Hematopoietic multipotent progenitor cell treated with erythropoietin and hydrocortisone succinate and interleukin-3 and kit ligand, for 15 days (in vitro differentiated cells): ENCODE measurements around the gene NTNG1.
"Not testable (repeated sequence)": the region's sequence is repeated elsewhere in the genome, so short reads cannot be mapped to it uniquely, and the experiment has no call there.

Experiments
- DNase-seq: peaks from one replicate; pipeline ENCODE4 v3.0.0-alpha.2; 2015; ENCODE audit warnings: low spot score

NTNG1 gene

GRCh38 chr1:107140703-107141490 is at the start of gene NTNG1:
Gene NTNG1, plus strand, starts transcription at chr1:107141039.
- no peak for DNase-seq

- no peak for DNase-seq
Observed at GRCh38 chr1:107091418-107091817, 49.4 kb upstream of the NTNG1 start.

- not testable (repeated sequence) for DNase-seq
Observed at GRCh38 chr1:107093395-107093794, 47.4 kb upstream of the NTNG1 start.

- DNase-seq = no peak
Observed at GRCh38 chr1:107095647-107096046, 45.2 kb upstream of the NTNG1 start.

- no peak for DNase-seq
Observed at GRCh38 chr1:107096690-107097089, 44.1 kb upstream of the NTNG1 start.

- DNase-seq = no peak
Observed at GRCh38 chr1:107098961-107099360, 41.9 kb upstream of the NTNG1 start.

GRCh38 chr1:107100331-107100984 is 40.4 kb upstream of the NTNG1 start:
- DNase-seq = no peak

- DNase-seq = no peak
Observed at GRCh38 chr1:107105914-107106313, 34.9 kb upstream of the NTNG1 start.

- DNase-seq = no peak
Observed at GRCh38 chr1:107110326-107110725, 30.5 kb upstream of the NTNG1 start.

GRCh38 chr1:107116306-107116790 is 24.5 kb upstream of the NTNG1 start:
- no peak for DNase-seq

- DNase-seq = no peak
Observed at GRCh38 chr1:107122225-107122624, 18.6 kb upstream of the NTNG1 start.

- DNase-seq = no peak
Observed at GRCh38 chr1:107123741-107124140, 17.1 kb upstream of the NTNG1 start.

- DNase-seq = no peak
Observed at GRCh38 chr1:107124694-107125093, 16.1 kb upstream of the NTNG1 start.

GRCh38 chr1:107132195-107132594 is 8.6 kb upstream of the NTNG1 start:
- no peak for DNase-seq

GRCh38 chr1:107132780-107133179 is 8.1 kb upstream of the NTNG1 start:
- DNase-seq = no peak

- DNase-seq = no peak
Observed at GRCh38 chr1:107135463-107135862, 5.4 kb upstream of the NTNG1 start.

- DNase-seq = no peak
Observed at GRCh38 chr1:107138166-107138565, 2.7 kb upstream of the NTNG1 start.

GRCh38 chr1:107138767-107139445 is 1.9 kb upstream of the NTNG1 start:
- no peak for DNase-seq

- no peak for DNase-seq
Observed at GRCh38 chr1:107139833-107140702, 771 bp upstream of the NTNG1 start.

- no peak for DNase-seq
Observed at GRCh38 chr1:107141491-107142126, 770 bp downstream of the NTNG1 start.

- DNase-seq = peak; percentile 10
Observed at GRCh38 chr1:107142140-107142542, 1.3 kb downstream of the NTNG1 start.
